WTC11 (cell line): ENCODE results near the gene TUBGCP4.

Experiments used
- ATF3 ChIP-seq: sonication (generic); formaldehyde crosslinking; conservative IDR thresholded peaks from 2 replicates; pipeline ENCODE4 v1.8.1; 2022; ENCODE audit warnings: mild to moderate bottlenecking, missing genetic modification reagents
- CREB1 ChIP-seq: sonication (generic); formaldehyde crosslinking; IDR thresholded peaks from 2 replicates; pipeline ENCODE4 v1.8.0; 2023; ENCODE audit warnings: mild to moderate bottlenecking, missing genetic modification reagents
- CTCF ChIP-seq: fragments of 200-600 bp; IDR thresholded peaks from 2 replicates; pipeline ENCODE4 v1.8.0; 2022; ENCODE audit warnings: antibody characterized with exemption
- ELF4 ChIP-seq: sonication (generic); formaldehyde crosslinking; IDR thresholded peaks from 2 replicates; pipeline ENCODE4 v1.8.1; 2022; ENCODE audit warnings: low read depth, mild to moderate bottlenecking, moderate library complexity, missing genetic modification reagents
- GRHL2 ChIP-seq: fragments of 250-450 bp; sonication (Bioruptor Pico); IDR thresholded peaks from 2 replicates; pipeline ENCODE4 v1.8.0; 2022; ENCODE audit warnings: mild to moderate bottlenecking, moderate library complexity; ENCODE audit not compliant: insufficient replicate concordance, severe bottlenecking
- JUN ChIP-seq: sonication (generic); formaldehyde crosslinking; IDR thresholded peaks from 2 replicates; pipeline ENCODE4 v1.8.0; 2023; ENCODE audit warnings: mild to moderate bottlenecking, missing genetic modification reagents
- MXD4 ChIP-seq: fragments of 250-450 bp; sonication (Bioruptor Pico); IDR thresholded peaks from 2 replicates; pipeline ENCODE4 v1.8.0; 2021; ENCODE audit warnings: mild to moderate bottlenecking, moderate library complexity, borderline replicate concordance
- TP53 ChIP-seq: sonication (generic); formaldehyde crosslinking; IDR thresholded peaks from 2 replicates; pipeline ENCODE4 v1.8.1; 2023; ENCODE audit warnings: mild to moderate bottlenecking, missing genetic modification reagents
- USF1 ChIP-seq: sonication (generic); formaldehyde crosslinking; IDR thresholded peaks from 2 replicates; pipeline ENCODE4 v1.8.0; 2022; ENCODE audit warnings: mild to moderate bottlenecking, missing genetic modification reagents
- ZNF232 ChIP-seq: sonication (generic); formaldehyde crosslinking; IDR thresholded peaks from 2 replicates; pipeline ENCODE4 v1.8.0; 2022; ENCODE audit warnings: mild to moderate bottlenecking, missing genetic modification reagents
- ZNF416 ChIP-seq: fragments of 250-450 bp; sonication (Bioruptor Pico); IDR thresholded peaks from 2 replicates; pipeline ENCODE4 v1.9.0; 2021; ENCODE audit warnings: mild to moderate bottlenecking, inconsistent platforms

DNA sequence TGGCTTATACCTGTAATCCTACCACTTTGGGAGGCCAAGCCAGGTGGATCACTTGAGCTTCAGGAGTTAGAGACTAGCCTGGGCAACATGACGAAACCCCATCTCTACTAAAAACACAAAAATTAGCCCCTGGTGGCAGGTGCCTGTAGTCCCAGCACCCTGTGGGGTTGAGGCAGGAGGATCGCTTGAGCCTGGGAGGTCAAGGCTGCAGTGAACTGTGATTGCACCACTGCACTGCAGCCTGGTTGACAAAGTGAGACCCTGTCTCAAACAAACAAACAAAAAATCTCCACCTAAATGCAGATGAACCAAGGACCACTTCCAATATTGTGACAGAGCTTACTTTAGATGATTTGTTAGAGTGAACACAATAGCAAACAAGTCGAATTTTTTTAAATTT lies 68.4 kb downstream of the TUBGCP4 start:
- TF ChIP-seq CTCF: no peak
- TF ChIP-seq MXD4 (CRISPR knock-in tag): no peak
- no peak for TF ChIP-seq JUN
- TF ChIP-seq CREB1 (CRISPR knock-in tag): no peak
- TF ChIP-seq ELF4 (CRISPR knock-in tag): no peak
- no peak for TF ChIP-seq ZNF416 (CRISPR knock-in tag)
- TF ChIP-seq TP53 (CRISPR knock-in tag): no peak
- TF ChIP-seq USF1 (CRISPR knock-in tag): no peak
- no peak for TF ChIP-seq ZNF232 (CRISPR knock-in tag)
- no peak for TF ChIP-seq ATF3 (CRISPR knock-in tag)
- no peak for TF ChIP-seq GRHL2
